Measurements from ENCODE around the gene S100A4.

Gene S100A4

GRCh38 chr1:153506386-153506785 lies 39.2 kb downstream of the S100A4 start:
- DNase-seq (ENCODE audit: low read depth) = no peak
- H3K4me3 ChIP-seq (ENCODE audit: low read length) = no peak overlapping the region
- TF ChIP-seq CTCF (IDR thresholded peaks at IDR 0.05; ENCODE audit: insufficient read depth, low read depth, low read length, missing control alignments) = no peak

- no peak overlapping the region for H3K4me3 ChIP-seq (ENCODE audit: low read length)
- no peak for DNase-seq (ENCODE audit: low read depth)
- no peak for TF ChIP-seq CTCF (IDR thresholded peaks at IDR 0.05; ENCODE audit: insufficient read depth, low read depth, low read length, missing control alignments)
These were observed 40.0 kb downstream of the S100A4 start for GRCh38 chr1:153505576-153505975.

GRCh38 chr1:153503766-153504165 lies 41.8 kb downstream of the S100A4 start:
- no peak for TF ChIP-seq CTCF (IDR thresholded peaks at IDR 0.05; ENCODE audit: insufficient read depth, low read depth, low read length, missing control alignments)
- DNase-seq (ENCODE audit: low read depth) = no peak

GRCh38 chr1:153498746-153499145 lies 46.9 kb downstream of the S100A4 start:
- no peak for TF ChIP-seq CTCF (IDR thresholded peaks at IDR 0.05; ENCODE audit: insufficient read depth, low read depth, low read length, missing control alignments)

More at GRCh38 chr1:153503766-153504165, 41.8 kb downstream of the S100A4 start:
- H3K4me3 ChIP-seq (ENCODE audit: low read length) = no peak overlapping the region

GRCh38 chr1:153495536-153495935 lies 50.1 kb downstream of the S100A4 start:
- TF ChIP-seq CTCF (IDR thresholded peaks at IDR 0.05; ENCODE audit: insufficient read depth, low read depth, low read length, missing control alignments) = no peak
- no peak for DNase-seq (ENCODE audit: low read depth)
- no peak overlapping the region for H3K4me3 ChIP-seq (ENCODE audit: low read length)

More at GRCh38 chr1:153498746-153499145, 46.9 kb downstream of the S100A4 start:
- no peak overlapping the region for H3K4me3 ChIP-seq (ENCODE audit: low read length)
- no peak for DNase-seq (ENCODE audit: low read depth)

- TF ChIP-seq CTCF (IDR thresholded peaks at IDR 0.05; ENCODE audit: insufficient read depth, low read depth, low read length, missing control alignments) = peak; percentile 99
- DNase-seq (ENCODE audit: low read depth) = peak; percentile 67
- no peak overlapping the region for H3K4me3 ChIP-seq (ENCODE audit: low read length)
These were observed 50.5 kb downstream of the S100A4 start for GRCh38 chr1:153494976-153495535.

Data from epithelial cell of esophagus (primary cell).